Choroid plexus epithelial cell (primary cell): ENCODE measurements around the gene SLCO3A1.

Source experiments
- DNase-seq: peaks from one replicate; pipeline ENCODE4 v3.0.0-alpha.2; 2010; ENCODE audit warnings: low read depth
- H3K4me3 ChIP-seq: 2 replicates; pipeline ENCODE4 v1.5.1; 2011; ENCODE audit warnings: low read depth, mild to moderate bottlenecking, control low read depth, low read length, moderate library complexity
- TF ChIP-seq, protein P1 (sequence below): conservative IDR thresholded peaks from 2 replicates; pipeline ENCODE4 v1.5.1; 2011; ENCODE audit warnings: low read depth, mild to moderate bottlenecking, control low read depth, inconsistent platforms, low read length, moderate library complexity

Gene SLCO3A1

DNA sequence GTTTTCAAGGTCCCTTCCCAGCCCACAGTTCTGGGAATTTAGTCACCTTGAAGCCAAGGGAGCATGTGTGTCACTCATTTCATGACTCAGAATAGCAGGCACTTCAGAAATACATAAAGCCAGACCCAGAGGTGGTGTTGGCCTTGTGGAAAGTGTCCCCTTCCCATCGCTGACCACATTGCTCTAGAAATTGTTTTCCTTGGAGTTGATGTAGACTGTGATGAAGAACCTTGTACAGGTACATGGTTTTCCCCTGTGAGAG, 158.8 kb downstream of the SLCO3A1 start:
- no peak overlapping the region for H3K4me3 ChIP-seq

DNA sequence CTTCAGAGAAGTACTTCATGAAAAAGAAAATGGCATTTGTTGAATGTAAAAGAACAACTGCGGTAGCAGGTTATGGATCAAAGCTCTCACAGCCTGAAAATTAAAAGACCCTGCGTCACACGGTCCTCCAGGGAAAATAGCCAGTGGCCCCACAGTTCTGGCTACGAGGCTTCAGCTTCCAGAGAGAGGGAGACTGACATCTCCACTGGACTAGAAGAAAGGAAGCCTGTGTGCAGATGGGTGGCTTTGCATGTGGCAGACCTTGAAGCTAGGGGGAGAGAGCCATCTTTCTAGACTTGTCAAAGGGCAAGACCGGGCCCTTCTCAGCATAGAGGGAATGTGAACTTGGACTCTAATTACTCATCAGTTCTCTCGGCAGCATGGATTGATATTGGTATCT, 159.4 kb downstream of the SLCO3A1 start:
- DNase-seq = no peak
- H3K4me3 ChIP-seq = no peak overlapping the region
- TF ChIP-seq, protein P1, sequence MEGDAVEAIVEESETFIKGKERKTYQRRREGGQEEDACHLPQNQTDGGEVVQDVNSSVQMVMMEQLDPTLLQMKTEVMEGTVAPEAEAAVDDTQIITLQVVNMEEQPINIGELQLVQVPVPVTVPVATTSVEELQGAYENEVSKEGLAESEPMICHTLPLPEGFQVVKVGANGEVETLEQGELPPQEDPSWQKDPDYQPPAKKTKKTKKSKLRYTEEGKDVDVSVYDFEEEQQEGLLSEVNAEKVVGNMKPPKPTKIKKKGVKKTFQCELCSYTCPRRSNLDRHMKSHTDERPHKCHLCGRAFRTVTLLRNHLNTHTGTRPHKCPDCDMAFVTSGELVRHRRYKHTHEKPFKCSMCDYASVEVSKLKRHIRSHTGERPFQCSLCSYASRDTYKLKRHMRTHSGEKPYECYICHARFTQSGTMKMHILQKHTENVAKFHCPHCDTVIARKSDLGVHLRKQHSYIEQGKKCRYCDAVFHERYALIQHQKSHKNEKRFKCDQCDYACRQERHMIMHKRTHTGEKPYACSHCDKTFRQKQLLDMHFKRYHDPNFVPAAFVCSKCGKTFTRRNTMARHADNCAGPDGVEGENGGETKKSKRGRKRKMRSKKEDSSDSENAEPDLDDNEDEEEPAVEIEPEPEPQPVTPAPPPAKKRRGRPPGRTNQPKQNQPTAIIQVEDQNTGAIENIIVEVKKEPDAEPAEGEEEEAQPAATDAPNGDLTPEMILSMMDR = no peak

More for the DNA sequence above, 158.8 kb downstream of the SLCO3A1 start:
- TF ChIP-seq, protein P1 = no peak
- no peak for DNase-seq

DNA sequence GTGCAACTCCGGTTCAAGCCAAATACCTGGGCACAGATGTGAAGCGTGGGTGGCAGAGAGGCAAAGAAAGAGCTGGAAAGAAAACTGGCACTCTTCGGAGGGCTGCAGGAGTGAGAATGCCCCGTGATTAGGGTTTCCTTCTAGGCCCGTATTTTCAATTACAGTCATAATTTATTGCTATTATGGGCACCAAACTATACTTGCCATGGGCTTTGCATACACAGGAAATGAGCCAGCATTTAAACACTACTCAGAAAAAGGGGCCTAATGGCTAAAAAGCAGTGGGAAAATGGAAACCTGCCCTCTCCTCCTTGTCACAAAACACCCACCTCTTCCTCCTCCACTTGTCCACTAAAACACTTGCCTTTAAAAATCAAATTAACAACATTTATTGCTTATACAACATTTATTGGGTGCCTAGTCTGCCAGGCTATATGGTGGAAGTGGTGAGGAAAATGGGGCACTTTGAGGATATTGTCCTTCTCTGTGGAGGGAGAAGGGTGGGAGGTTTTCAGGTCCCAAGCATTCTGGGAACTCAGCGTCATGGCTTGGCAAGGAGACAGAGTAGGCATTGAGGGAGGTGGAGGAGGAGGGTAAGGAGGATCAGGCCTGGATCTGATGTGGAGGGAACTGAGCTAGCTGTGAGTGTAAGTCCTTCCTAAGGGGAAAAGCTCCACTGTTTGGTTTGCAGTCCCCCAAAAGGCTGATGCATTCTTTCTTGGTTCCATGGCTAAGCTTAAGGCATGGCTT, 160.9 kb downstream of the SLCO3A1 start:
- no peak overlapping the region for H3K4me3 ChIP-seq
- no peak for DNase-seq
- TF ChIP-seq, protein P1 = no peak

DNA sequence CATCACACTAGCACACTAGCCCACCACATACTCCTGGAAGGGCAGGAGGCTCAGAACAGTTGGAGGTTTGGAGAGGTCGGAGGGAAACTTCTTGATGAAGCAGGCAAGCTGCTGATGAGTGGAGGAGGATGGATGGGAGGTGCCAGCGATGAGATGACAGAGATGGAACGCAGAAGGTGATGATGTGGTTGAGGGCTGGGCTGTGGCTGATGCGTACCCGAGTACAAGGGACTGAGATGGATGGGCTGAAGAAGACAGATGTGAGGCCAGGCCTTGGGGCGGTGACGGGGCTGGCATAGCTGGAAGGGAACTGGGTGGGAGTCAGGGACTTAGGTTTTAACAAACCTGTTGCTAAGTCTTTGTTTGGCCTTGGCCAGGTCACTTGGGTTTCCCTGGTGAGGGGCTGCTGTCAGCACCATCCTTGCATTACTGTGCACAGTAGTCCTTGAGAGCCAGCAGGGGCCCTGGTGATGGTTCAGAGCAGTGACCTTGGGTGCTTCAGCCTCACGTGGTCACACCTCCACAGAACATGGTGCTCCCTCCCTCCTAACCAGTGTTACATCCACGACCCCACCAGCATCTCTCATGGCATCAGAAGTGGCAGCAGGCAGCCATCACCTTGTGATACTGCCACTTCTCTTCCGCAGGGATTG, 164.5 kb downstream of the SLCO3A1 start:
- DNase-seq = no peak
- H3K4me3 ChIP-seq = no peak overlapping the region
- TF ChIP-seq, protein P1 = no peak

DNA sequence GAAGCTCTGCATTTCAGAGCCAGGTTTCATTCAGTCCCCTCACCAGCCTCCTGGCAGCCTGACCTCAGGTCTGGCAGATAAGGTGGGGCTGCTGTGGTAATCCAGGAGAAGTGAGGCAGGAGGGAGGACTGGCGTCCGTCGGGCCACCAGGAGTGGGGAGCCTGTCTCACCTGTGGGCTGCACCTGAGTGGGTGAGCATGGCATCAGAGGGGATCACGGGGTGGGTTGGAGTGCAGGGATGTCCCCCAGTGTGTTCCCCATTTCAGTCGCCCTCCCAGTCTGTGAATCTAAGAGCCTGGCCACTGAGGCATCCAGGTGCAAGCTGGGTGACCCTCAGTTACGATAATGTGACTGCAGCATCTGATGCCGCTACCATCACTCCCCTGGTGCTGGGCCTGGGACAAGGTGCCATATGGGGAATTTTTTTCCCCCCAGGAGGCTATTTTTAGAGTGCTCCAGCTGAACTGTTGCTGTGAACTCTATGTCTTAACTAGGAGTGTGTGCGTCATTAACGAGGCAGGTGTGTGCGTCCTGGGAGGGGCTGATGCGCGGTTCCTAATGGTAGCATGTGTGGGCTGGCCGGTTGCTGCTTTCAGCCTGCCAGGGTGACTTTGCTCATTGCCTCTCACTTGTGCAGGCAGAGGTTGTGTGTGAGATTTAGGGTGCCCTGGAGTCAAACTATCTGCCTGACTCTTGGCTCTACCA, 165.2 kb downstream of the SLCO3A1 start:
- DNase-seq = no peak
- no peak overlapping the region for H3K4me3 ChIP-seq
- TF ChIP-seq, protein P1 = no peak

DNA sequence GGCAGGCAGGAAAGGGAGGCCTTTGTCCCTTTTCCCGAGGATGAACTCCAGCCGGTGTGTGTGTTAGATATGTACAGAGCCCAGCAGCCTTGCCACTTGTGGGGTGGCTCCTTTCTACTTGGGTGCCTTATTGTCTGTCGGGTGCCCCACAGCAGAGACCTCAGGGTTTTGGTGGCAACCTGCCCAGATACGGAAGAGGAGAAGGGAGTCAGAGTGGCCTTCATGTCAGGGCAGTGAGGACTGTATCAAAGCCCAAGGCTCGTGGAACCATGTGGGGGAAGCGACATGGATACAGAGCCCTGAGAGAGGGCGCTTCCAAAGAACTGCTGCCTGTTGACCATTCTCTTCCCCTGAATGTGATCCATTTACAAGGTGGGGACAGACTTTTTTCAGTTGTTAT, 166.2 kb downstream of the SLCO3A1 start:
- TF ChIP-seq, protein P1 = no peak
- no peak for DNase-seq
- H3K4me3 ChIP-seq = no peak overlapping the region
